OCI-LY7 (cell line): Measurements from ENCODE around the gene EXTL1. TPM values are rescaled to one million over a fixed set of nuclear protein-coding genes. Genes with fewer than 3 reads are reported as not detected.

Experiments
- BruUV-seq: library from RNA; stranded (reverse); fragments of 400-500 nt; replicated peaks from 2 replicates; lab custom pipeline; 2021; lab: Mats Ljungman, UMichigan
- CTCF ChIA-PET: fragments of 300-600 bp; sonication (Branson Sonifier 250); formaldehyde crosslinking; loops from one replicate; lab custom pipeline; 2022; ENCODE audit warnings: antibody characterized with exemption; ENCODE audit not compliant: unreplicated experiment; lab: Charles Lee
- POLR2A ChIA-PET: fragments of 300-600 bp; sonication (Branson Sonifier 250); formaldehyde crosslinking; loops from one replicate; lab custom pipeline; 2022; ENCODE audit warnings: antibody characterized with exemption; lab: Charles Lee
- DNase-seq: peaks from one replicate; pipeline ENCODE4 v3.0.0-alpha.2; 2015; ENCODE audit warnings: low spot score
- H2AFZ ChIP-seq: fragments of 200-600 bp; sonication (generic), shearing (Covaris generic); 2 replicates; pipeline ENCODE4 v1.6.1; 2014; ENCODE audit warnings: mild to moderate bottlenecking, antibody characterized with exemption, low read length, moderate library complexity
- H3K27ac ChIP-seq: fragments of 200-600 bp; sonication (generic); 2 replicates; pipeline ENCODE4 v1.5.1; 2014; ENCODE audit warnings: mixed run types, low read depth, mild to moderate bottlenecking, moderate library complexity, low read length, inconsistent platforms; ENCODE audit not compliant: poor library complexity, severe bottlenecking
- H3K36me3 ChIP-seq: fragments of 200-600 bp; sonication (generic); 2 replicates; pipeline ENCODE4 v1.6.1; 2014; ENCODE audit warnings: mild to moderate bottlenecking, antibody characterized with exemption, low read length, moderate library complexity, mixed read lengths; ENCODE audit not compliant: insufficient read depth
- H3K4me1 ChIP-seq: fragments of 200-600 bp; sonication (generic); 2 replicates; pipeline ENCODE4 v1.5.1; 2014; ENCODE audit warnings: mild to moderate bottlenecking, low read length; ENCODE audit not compliant: insufficient read depth, poor library complexity, severe bottlenecking
- H3K4me2 ChIP-seq: fragments of 200-600 bp; sonication (generic); 2 replicates; pipeline ENCODE4 v1.6.1; 2014; ENCODE audit warnings: mild to moderate bottlenecking, low read length
- H3K4me3 ChIP-seq: fragments of 200-600 bp; sonication (generic); 2 replicates; pipeline ENCODE4 v1.5.1; 2014; ENCODE audit warnings: mild to moderate bottlenecking, low read depth, low read length; ENCODE audit not compliant: poor library complexity, severe bottlenecking
- H3K79me2 ChIP-seq: fragments of 200-600 bp; sonication (generic); 2 replicates; pipeline ENCODE4 v1.6.1; 2016; ENCODE audit warnings: low read depth, mild to moderate bottlenecking, low read length, moderate library complexity, mixed read lengths; ENCODE audit not compliant: insufficient read depth
- H3K9me2 ChIP-seq: fragments of 200-600 bp; sonication (generic); 2 replicates; pipeline ENCODE4 v1.6.1; 2016; ENCODE audit warnings: mild to moderate bottlenecking, low read length, mixed read lengths; ENCODE audit not compliant: insufficient read depth
- H3K9me3 ChIP-seq: fragments of 200-600 bp; sonication (generic); 2 replicates; pipeline ENCODE4 v1.6.1; 2014; ENCODE audit warnings: mild to moderate bottlenecking, mixed run types, low read length, mixed read lengths
- H4K20me1 ChIP-seq: fragments of 200-600 bp; sonication (generic); 2 replicates; pipeline ENCODE4 v1.6.1; 2014; ENCODE audit warnings: mild to moderate bottlenecking, antibody characterized with exemption, low read length, moderate library complexity, mixed read lengths; ENCODE audit not compliant: insufficient read depth
- EZH2phosphoT487 ChIP-seq: fragments of 200-600 bp; sonication (generic); IDR thresholded peaks from 2 replicates; pipeline ENCODE4 v1.6.1; 2018; ENCODE audit warnings: low read depth, borderline replicate concordance, mild to moderate bottlenecking, mixed run types, antibody characterized with exemption, low read length, moderate library complexity, mixed read lengths
- intact Hi-C: fragments of 100-400 bp; cut with micrococcal nuclease; formaldehyde crosslinking; loops from one replicate; pipeline ENCODE4 v1.10.0; 2022; ENCODE audit not compliant: unreplicated experiment
- total RNA-seq, 2 experiments: library from RNA; depleted of rRNA in 1 of 2; stranded (reverse); fragments of >200 nt in 1 of 2; shearing (Covaris generic) in 1 of 2; gene quantifications; 2 replicates each; pipeline ENCODE4 v1.2.3, GENCODE V29; 2014 to 2022
- TF ChIP-seq, protein P1 (sequence below): fragments of 200-600 bp; sonication (generic); conservative IDR thresholded peaks from 2 replicates; pipeline ENCODE4 v1.5.1; 2014; ENCODE audit warnings: mild to moderate bottlenecking, antibody characterized with exemption, low read length, moderate library complexity, mixed read lengths

EXTL1 gene
- total RNA-seq, 2 experiments from 2014 or later, result 0.67 TPM; not detected in 1

DNA sequence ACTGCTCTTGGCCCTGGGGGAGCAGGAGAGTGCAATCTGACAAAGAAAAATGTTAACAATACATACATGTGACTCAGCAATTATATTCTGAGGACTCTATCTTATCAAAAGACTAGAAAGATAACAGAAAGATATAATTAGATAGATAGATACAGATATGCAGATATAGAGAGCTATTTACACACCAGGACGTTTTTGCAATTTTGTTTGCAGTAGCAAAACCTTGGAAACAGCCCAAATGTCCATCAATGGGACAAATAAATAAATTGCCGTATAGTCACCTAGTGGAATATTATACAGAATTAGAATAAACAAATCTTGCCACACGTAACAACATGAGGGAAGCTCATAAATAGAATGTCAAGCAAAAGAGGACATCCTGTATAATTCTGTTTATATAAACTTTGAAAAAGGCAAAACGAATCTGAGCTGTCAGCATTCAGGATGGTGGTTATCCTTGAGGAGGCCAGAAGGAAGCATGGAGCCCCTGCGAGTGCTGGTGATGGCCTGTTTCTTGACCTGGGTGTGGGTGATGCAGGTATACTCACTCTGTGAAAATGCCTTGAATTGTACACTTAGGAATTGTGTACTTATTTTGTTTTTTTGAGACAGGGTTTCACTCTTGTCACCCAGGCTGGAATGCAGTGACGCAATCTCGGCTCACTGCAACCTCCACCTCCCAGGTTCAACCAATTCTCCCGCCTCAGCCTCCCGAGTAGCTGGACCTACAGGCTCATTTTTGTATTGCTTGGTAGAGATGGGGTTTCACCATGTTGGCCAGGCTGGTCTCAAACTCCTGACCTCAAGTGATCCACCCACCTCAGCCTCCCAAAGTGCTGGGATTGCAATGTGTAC, 58.6 kb downstream of the EXTL1 start:
- H3K4me2 ChIP-seq, result no peak overlapping the region
- ChIA-PET POLR2A (interaction anchor here (0.6 kb wide), 2 partner anchors 188 to 409 kb away, joined by 3 to 4 read pairs; no protein-coding TSS in a partner anchor), CTCF (no interaction called here)
- no peaks in the 10 kb centered on the region for H3K36me3 ChIP-seq
- H4K20me1 ChIP-seq, result no peaks in the 10 kb centered on the region
- H3K9me2 ChIP-seq, result no peaks in the 10 kb centered on the region
- no TSS peak for BruUV-seq
- H3K4me3 ChIP-seq, result no peak overlapping the region
- intact Hi-C loops, result no loop called here
- no peak overlapping the region for H3K27ac ChIP-seq
- DNase-seq, result no peak
- no peaks in the 10 kb centered on the region for H3K9me3 ChIP-seq
- H3K79me2 ChIP-seq, result no peaks in the 10 kb centered on the region
- no peak overlapping the region for H2AFZ ChIP-seq
- no peaks in the 10 kb centered on the region for H3K4me1 ChIP-seq
- no peak for TF ChIP-seq EZH2phosphoT487
- TF ChIP-seq, protein P1, sequence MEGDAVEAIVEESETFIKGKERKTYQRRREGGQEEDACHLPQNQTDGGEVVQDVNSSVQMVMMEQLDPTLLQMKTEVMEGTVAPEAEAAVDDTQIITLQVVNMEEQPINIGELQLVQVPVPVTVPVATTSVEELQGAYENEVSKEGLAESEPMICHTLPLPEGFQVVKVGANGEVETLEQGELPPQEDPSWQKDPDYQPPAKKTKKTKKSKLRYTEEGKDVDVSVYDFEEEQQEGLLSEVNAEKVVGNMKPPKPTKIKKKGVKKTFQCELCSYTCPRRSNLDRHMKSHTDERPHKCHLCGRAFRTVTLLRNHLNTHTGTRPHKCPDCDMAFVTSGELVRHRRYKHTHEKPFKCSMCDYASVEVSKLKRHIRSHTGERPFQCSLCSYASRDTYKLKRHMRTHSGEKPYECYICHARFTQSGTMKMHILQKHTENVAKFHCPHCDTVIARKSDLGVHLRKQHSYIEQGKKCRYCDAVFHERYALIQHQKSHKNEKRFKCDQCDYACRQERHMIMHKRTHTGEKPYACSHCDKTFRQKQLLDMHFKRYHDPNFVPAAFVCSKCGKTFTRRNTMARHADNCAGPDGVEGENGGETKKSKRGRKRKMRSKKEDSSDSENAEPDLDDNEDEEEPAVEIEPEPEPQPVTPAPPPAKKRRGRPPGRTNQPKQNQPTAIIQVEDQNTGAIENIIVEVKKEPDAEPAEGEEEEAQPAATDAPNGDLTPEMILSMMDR, result no peak

DNA sequence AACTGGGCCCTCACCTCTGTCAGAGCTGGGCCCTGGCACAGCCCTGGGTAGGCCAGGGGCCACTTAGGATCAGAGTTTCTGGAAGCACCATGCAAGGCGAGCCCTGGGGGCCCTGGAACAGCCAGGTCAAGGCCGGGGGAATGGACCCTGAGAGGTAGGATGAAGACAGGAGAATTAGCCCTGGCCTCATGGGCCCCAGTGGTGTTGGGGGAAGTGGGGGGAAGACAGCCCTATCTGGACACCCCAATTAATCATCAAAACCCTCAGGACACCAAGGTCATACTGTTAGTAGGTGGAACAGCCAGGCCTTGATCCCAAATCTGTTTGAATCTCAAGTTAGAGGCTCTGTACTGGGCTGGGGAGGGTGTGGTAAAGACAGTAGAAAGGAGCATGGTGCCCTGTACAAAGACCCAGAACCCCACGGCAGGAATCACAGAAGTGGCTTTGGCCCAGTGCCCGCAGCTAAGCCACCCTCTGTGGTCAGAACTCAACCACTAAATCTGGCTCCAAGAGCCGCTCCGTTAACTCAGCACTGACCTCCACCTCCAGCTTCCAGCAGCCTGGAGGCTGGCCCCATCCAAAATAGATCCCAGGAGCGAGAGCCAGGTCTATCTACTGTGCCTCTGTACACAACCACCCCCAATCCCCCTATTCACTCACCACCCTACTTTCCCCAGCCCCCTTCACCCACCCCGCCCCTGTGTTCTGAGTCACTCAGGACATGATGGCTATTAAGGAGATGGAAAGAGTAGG, 59.9 kb downstream of the EXTL1 start:
- ChIA-PET POLR2A (no interaction called here), CTCF (no interaction called here)
- BruUV-seq, result no TSS peak
- no peak for DNase-seq
- no peaks in the 10 kb centered on the region for H3K79me2 ChIP-seq
- H4K20me1 ChIP-seq, result no peaks in the 10 kb centered on the region
- H3K4me1 ChIP-seq, result no peaks in the 10 kb centered on the region
- H3K4me2 ChIP-seq, result no peak overlapping the region
- H3K36me3 ChIP-seq, result no peaks in the 10 kb centered on the region
- no peak overlapping the region for H2AFZ ChIP-seq
- no peaks in the 10 kb centered on the region for H3K9me3 ChIP-seq
- H3K27ac ChIP-seq, result no peak overlapping the region
- intact Hi-C loops, result no loop called here
- TF ChIP-seq, protein P1, result no peak
- no peak for TF ChIP-seq EZH2phosphoT487
- H3K9me2 ChIP-seq, result no peaks in the 10 kb centered on the region
- no peak overlapping the region for H3K4me3 ChIP-seq

DNA sequence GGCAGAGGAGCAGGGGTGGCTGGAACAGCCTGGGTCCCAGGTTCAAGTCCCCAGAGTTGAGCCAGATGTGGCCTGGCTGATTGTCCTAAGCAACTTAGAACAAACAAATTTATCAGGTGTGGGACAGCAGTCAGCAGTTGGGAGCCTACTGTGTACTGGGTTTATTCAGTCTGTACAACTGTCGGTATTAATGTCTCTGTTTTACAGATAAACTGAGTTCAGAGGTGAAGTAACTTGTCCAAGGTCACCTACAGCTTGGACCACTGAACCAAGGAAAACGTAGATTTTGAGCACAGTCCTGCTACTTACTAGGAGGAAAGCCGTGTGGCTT, 60.4 kb downstream of the EXTL1 start:
- Histone ChIP-seq H3K4me3 (no peak overlapping the region), H4K20me1 (no peaks in the 10 kb centered on the region), H3K4me1 (no peaks in the 10 kb centered on the region)

More for the DNA sequence above, 60.4 kb downstream of the EXTL1 start:
- H3K4me2 ChIP-seq, result no peak overlapping the region
- no peak for DNase-seq
- ChIA-PET POLR2A (no interaction called here), CTCF (no interaction called here)
- no peaks in the 10 kb centered on the region for H3K9me2 ChIP-seq
- H3K79me2 ChIP-seq, result no peaks in the 10 kb centered on the region
- H3K9me3 ChIP-seq, result no peaks in the 10 kb centered on the region
- TF ChIP-seq, protein P1, result no peak
- TF ChIP-seq EZH2phosphoT487, result no peak
- intact Hi-C loops, result no loop called here
- BruUV-seq, result no TSS peak
- H2AFZ ChIP-seq, result no peak overlapping the region
- no peaks in the 10 kb centered on the region for H3K36me3 ChIP-seq
- no peak overlapping the region for H3K27ac ChIP-seq
